Endothelial cell of umbilical vein (primary cell): ENCODE results near the gene STX8. TPM values are rescaled to one million over a fixed set of nuclear protein-coding genes. Genes with fewer than 3 reads are reported as not detected.

ENCODE experiments used
- BruUV-seq: library from RNA; stranded (reverse); fragments of 400-500 nt; replicated peaks from 2 replicates; lab custom pipeline; 2021; lab: Mats Ljungman, UMichigan
- CTCF ChIA-PET: fragments of 300-600, 350-600 bp; sonication (Branson Sonifier 250); formaldehyde crosslinking; loops from one replicate; lab custom pipeline; 2021; ENCODE audit warnings: antibody characterized with exemption, inconsistent platforms; lab: Charles Lee
- POLR2A ChIA-PET: fragments of 300-600, 350-600 bp; sonication (Branson Sonifier 250); formaldehyde crosslinking; loops from one replicate; lab custom pipeline; 2021; ENCODE audit warnings: antibody characterized with exemption, inconsistent platforms; lab: Charles Lee
- DNase-seq: peaks from one replicate; pipeline ENCODE4 v3.0.0-alpha.2; 2011; ENCODE audit warnings: low read depth, low spot score
- FAIRE-seq: peaks from 2 replicates; lab custom pipeline; 2011; peaks lifted over from hg19 to GRCh38; lab: Jason Lieb, UNC
- H2AFZ ChIP-seq: 2 replicates; pipeline ENCODE4 v1.6.0; 2012; ENCODE audit warnings: low read depth, low read length, control low read depth, inconsistent platforms
- H3K27ac ChIP-seq: 2 replicates; pipeline ENCODE4 v1.5.1; 2011; ENCODE audit warnings: low read depth, mild to moderate bottlenecking, control low read depth, low read length, moderate library complexity; ENCODE audit not compliant: insufficient read depth
- H3K27me3 ChIP-seq, 2 experiments: 2 replicates each; pipeline versions ENCODE4 v1.6.0 to v1.6.1; 2011; ENCODE audit warnings: low read length in 2 of 2, mixed read lengths in 1 of 2; ENCODE audit not compliant: control insufficient read depth in 2 of 2, insufficient read depth in 2 of 2
- H3K36me3 ChIP-seq, 2 experiments: 2 replicates in 1 of 2; 3 replicates in 1 of 2; pipeline ENCODE4 v1.5.1; 2011; ENCODE audit warnings: low read length in 2 of 2, mild to moderate bottlenecking in 1 of 2, moderate library complexity in 1 of 2; ENCODE audit not compliant: control insufficient read depth in 2 of 2, insufficient read depth in 2 of 2; ENCODE audit errors: extremely low read depth in 1 of 2
- H3K4me1 ChIP-seq: 3 replicates; pipeline ENCODE4 v1.5.1; 2011; ENCODE audit warnings: mild to moderate bottlenecking, low read length; ENCODE audit not compliant: control insufficient read depth, insufficient read depth; ENCODE audit errors: extremely low read depth
- H3K4me2 ChIP-seq: 2 replicates; pipeline ENCODE4 v1.6.1; 2011; ENCODE audit warnings: low read length, control low read depth, mixed read lengths; ENCODE audit not compliant: insufficient read depth
- H3K4me3 ChIP-seq, 3 experiments: fragments of 200-600 bp in 1 of 3; sonication (generic), shearing (Covaris generic) in 1 of 3; replicated peaks in 1 of 3; 2 replicates each; pipeline ENCODE4 v1.5.1; 2011 to 2016; ENCODE audit warnings: control low read depth in 3 of 3, low read length in 3 of 3, mild to moderate bottlenecking in 2 of 3, inconsistent platforms in 1 of 3, low read depth in 1 of 3, moderate library complexity in 1 of 3; ENCODE audit not compliant: insufficient read depth in 1 of 3
- H3K79me2 ChIP-seq: 2 replicates; pipeline ENCODE4 v1.6.0; 2012; ENCODE audit warnings: low read length, inconsistent platforms; ENCODE audit not compliant: control insufficient read depth, insufficient read depth
- H3K9ac ChIP-seq: replicated peaks from 2 replicates; pipeline ENCODE3; 2011; ENCODE audit warnings: low read length, control low read depth; ENCODE audit not compliant: insufficient read depth; ENCODE audit errors: extremely low read depth
- H3K9me1 ChIP-seq: replicated peaks from 3 replicates; pipeline ENCODE4 v1.6.0; 2011; ENCODE audit warnings: mild to moderate bottlenecking, low read length; ENCODE audit not compliant: control insufficient read depth, insufficient read depth; ENCODE audit errors: extremely low read depth
- H3K9me3 ChIP-seq: replicated peaks from 2 replicates; pipeline ENCODE4 v1.5.1; 2012; ENCODE audit warnings: low read length, inconsistent platforms; ENCODE audit not compliant: control insufficient read depth, insufficient read depth
- H4K20me1 ChIP-seq: replicated peaks from 2 replicates; pipeline ENCODE3; 2011; ENCODE audit warnings: mild to moderate bottlenecking, low read length; ENCODE audit not compliant: control insufficient read depth, insufficient read depth; ENCODE audit errors: extremely low read depth
- EZH2 ChIP-seq: IDR thresholded peaks from 2 replicates; pipeline ENCODE4 v1.6.1; 2012; ENCODE audit warnings: borderline replicate concordance, low read depth, mild to moderate bottlenecking, moderate library complexity, low read length, inconsistent platforms; ENCODE audit not compliant: severe bottlenecking
- FOS ChIP-seq: IDR thresholded peaks from 2 replicates; pipeline ENCODE4 v1.6.1; 2011; ENCODE audit warnings: mild to moderate bottlenecking, low read length, moderate library complexity, borderline replicate concordance; ENCODE audit not compliant: insufficient read depth
- GATA2 ChIP-seq: IDR thresholded peaks from 2 replicates; pipeline ENCODE4 v1.7.0; 2011; ENCODE audit warnings: low read depth, mild to moderate bottlenecking, moderate library complexity, mixed read lengths, low read length; ENCODE audit not compliant: insufficient read length, insufficient read depth
- JUN ChIP-seq: IDR thresholded peaks from 2 replicates; pipeline ENCODE4 v1.6.1; 2011; ENCODE audit warnings: borderline replicate concordance, low read depth; ENCODE audit not compliant: insufficient read length, insufficient read depth
- MYC ChIP-seq: IDR thresholded peaks from one replicate; pipeline ENCODE4 v1.6.1; 2011; ENCODE audit warnings: mild to moderate bottlenecking, low read depth, low read length
- POLR2A ChIP-seq: IDR thresholded peaks from 2 replicates; pipeline ENCODE4 v1.6.1; 2012; ENCODE audit warnings: low read depth, mild to moderate bottlenecking, control low read depth, low read length
- POLR2AphosphoS5 ChIP-seq: IDR thresholded peaks from 2 replicates; pipeline ENCODE4 v1.6.1; 2012; ENCODE audit warnings: low read depth, mild to moderate bottlenecking, control low read depth, low read length, moderate library complexity; ENCODE audit not compliant: insufficient read depth
- dilution Hi-C: fragments of 300-500 bp; cut with MboI; formaldehyde crosslinking; loops from one replicate; pipeline ENCODE4 v1.15.0; 2019; ENCODE audit warnings: low sequenced_read_pairs; ENCODE audit not compliant: extremely low pct_ligation_motif_present
- intact Hi-C: fragments of 100-400 bp; cut with micrococcal nuclease; formaldehyde crosslinking; loops from one replicate; pipeline ENCODE4 v1.10.0; 2022
- polyA plus RNA-seq, 4 experiments: library from polyadenylated mRNA; depleted of rRNA in 3 of 4; stranded (reverse) in 3 of 4; unstranded in 1 of 4; fragments of >200 nt; gene quantifications; 2 replicates each; pipeline versions ENCODE4 v1.2.1 to v1.2.3, GENCODE V29; 2011 to 2012; ENCODE audit warnings: missing spikeins in 1 of 4
- total RNA-seq: library from RNA; stranded (reverse); gene quantifications from 2 replicates; pipeline ENCODE4 v1.2.3, GENCODE V29; 2021
- TF ChIP-seq, protein P1 (sequence below): IDR thresholded peaks from 2 replicates; pipeline ENCODE4 v1.6.1; 2011; ENCODE audit not compliant: insufficient read depth, insufficient read length
- TF ChIP-seq, protein P2 (sequence below), 2 donors: IDR thresholded peaks; 1 replicate in 1 of 2; 2 replicates in 1 of 2; pipeline ENCODE4 v1.5.1; 2011; ENCODE audit warnings: low read length in 2 of 2, mild to moderate bottlenecking in 2 of 2, moderate library complexity in 2 of 2, control low read depth in 1 of 2, inconsistent platforms in 1 of 2, low read depth in 1 of 2; ENCODE audit not compliant: insufficient read depth in 1 of 2; ENCODE audit errors: extremely low read depth in 1 of 2

STX8 gene
- total and polyA plus RNA-seq, 2 donors (not counting 3 experiments of a cell fraction or from before 2014, with no cell fraction given) = 25.9 to 67.3 TPM

DNA sequence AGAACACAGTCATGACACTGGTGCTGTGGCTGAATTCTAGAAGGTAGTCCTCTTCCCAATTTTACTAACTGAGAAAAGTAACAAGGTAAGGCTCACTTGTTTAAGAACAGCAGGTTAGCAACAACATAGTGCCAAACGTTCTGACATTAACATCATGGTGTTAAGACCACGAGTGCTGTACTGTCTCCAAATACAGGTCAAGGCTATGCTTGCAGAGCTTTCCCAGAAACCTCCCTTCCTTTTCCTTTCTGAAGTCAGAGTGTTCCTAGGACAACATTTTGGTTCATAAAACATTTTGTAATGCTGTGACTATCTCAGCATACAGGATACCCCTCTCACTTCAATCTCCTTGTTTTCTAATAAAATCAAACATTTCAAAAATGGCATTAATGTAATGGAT lies 144.0 kb downstream of the STX8 start:
- Histone ChIP-seq H3K4me3 (no peak overlapping the region), H3K9ac (no peak overlapping the region), H3K27me3 (no peaks in the 10 kb centered on the region), H3K79me2 (no peaks in the 10 kb centered on the region), H4K20me1 (no peaks in the 10 kb centered on the region), H2AFZ (no peak overlapping the region), H3K9me3 (no peaks in the 10 kb centered on the region), H3K4me2 (no peak overlapping the region), H3K9me1 (no peaks in the 10 kb centered on the region), H3K4me1 (no peaks in the 10 kb centered on the region), H3K27ac (no peak overlapping the region), H3K36me3 (no peaks in the 10 kb centered on the region)
- no peak for DNase-seq
- dilution Hi-C loops = no loop called here
- intact Hi-C loops = no loop called here
- ChIA-PET POLR2A (no interaction called here), CTCF (interaction anchor here (1.2 kb wide), 1 partner anchor 12 kb away, joined by 3 read pairs; no protein-coding TSS in a partner anchor)
- TF ChIP-seq GATA2 (no peak), MYC (no peak), POLR2A (no peak), FOS (no peak), EZH2 (no peak), POLR2AphosphoS5 (no peak), JUN (no peak)
- TF ChIP-seq, protein P1, sequence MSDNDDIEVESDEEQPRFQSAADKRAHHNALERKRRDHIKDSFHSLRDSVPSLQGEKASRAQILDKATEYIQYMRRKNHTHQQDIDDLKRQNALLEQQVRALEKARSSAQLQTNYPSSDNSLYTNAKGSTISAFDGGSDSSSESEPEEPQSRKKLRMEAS = no peak
- TF ChIP-seq, protein P2, sequence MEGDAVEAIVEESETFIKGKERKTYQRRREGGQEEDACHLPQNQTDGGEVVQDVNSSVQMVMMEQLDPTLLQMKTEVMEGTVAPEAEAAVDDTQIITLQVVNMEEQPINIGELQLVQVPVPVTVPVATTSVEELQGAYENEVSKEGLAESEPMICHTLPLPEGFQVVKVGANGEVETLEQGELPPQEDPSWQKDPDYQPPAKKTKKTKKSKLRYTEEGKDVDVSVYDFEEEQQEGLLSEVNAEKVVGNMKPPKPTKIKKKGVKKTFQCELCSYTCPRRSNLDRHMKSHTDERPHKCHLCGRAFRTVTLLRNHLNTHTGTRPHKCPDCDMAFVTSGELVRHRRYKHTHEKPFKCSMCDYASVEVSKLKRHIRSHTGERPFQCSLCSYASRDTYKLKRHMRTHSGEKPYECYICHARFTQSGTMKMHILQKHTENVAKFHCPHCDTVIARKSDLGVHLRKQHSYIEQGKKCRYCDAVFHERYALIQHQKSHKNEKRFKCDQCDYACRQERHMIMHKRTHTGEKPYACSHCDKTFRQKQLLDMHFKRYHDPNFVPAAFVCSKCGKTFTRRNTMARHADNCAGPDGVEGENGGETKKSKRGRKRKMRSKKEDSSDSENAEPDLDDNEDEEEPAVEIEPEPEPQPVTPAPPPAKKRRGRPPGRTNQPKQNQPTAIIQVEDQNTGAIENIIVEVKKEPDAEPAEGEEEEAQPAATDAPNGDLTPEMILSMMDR (IDR thresholded peaks at IDR 0.05; ENCODE audit: extremely low read depth in 1 of 2, insufficient read depth in 1 of 2, low read depth in 1 of 2, low read length in 2 of 2) = no peak
- no TSS peak for BruUV-seq
- FAIRE-seq = no peak
